HepG2 (cell line): ENCODE data around the gene AXIN2. TPM values are rescaled to one million over a fixed set of nuclear protein-coding genes. Genes with fewer than 3 reads are reported as not detected.

ENCODE experiments used
- HOMEZ ChIP-seq: IDR thresholded peaks from 2 replicates; pipeline ENCODE4 v1.6.1; 2016; ENCODE audit warnings: low read depth
- SAP130 ChIP-seq: IDR thresholded peaks from 2 replicates; pipeline ENCODE4 v1.6.1; 2016; ENCODE audit warnings: low read depth
- SRY ChIP-seq: sonication (generic); formaldehyde crosslinking; IDR thresholded peaks from 2 replicates; pipeline ENCODE4 v1.8.0; 2022; ENCODE audit warnings: mild to moderate bottlenecking, missing genetic modification reagents
- SSRP1 ChIP-seq: IDR thresholded peaks from 2 replicates; pipeline ENCODE4 v1.6.1; 2016; ENCODE audit warnings: control low read depth
- ZBTB40 ChIP-seq, 2 experiments: fragments of 450-650 bp in 1 of 2; sonication (generic) in 1 of 2; formaldehyde crosslinking in 1 of 2; IDR thresholded peaks; 2 replicates each; pipeline versions ENCODE4 v1.6.1 to v1.8.0; 2016 to 2022; ENCODE audit warnings: antibody characterized with exemption in 1 of 2, mild to moderate bottlenecking in 1 of 2, missing genetic modification reagents in 1 of 2
- ZMAT3 ChIP-seq: sonication (generic); formaldehyde crosslinking; conservative IDR thresholded peaks from 2 replicates; pipeline ENCODE4 v1.7.0; 2021; ENCODE audit warnings: missing genetic modification reagents
- ZMAT5 ChIP-seq: sonication (generic); formaldehyde crosslinking; IDR thresholded peaks from 2 replicates; pipeline ENCODE4 v1.5.0; 2020; ENCODE audit warnings: mild to moderate bottlenecking, low read depth, missing genetic modification reagents, borderline replicate concordance
- ZNF207 ChIP-seq: fragments of 450-650 bp; IDR thresholded peaks from 2 replicates; pipeline ENCODE4 v1.6.1; 2016; ENCODE audit warnings: antibody characterized with exemption, borderline replicate concordance
- ZNF383 ChIP-seq: sonication (generic); formaldehyde crosslinking; IDR thresholded peaks from 2 replicates; pipeline ENCODE4 v1.4.0; 2020; ENCODE audit warnings: missing genetic modification reagents, mild to moderate bottlenecking, borderline replicate concordance
- ZNF570 ChIP-seq: sonication (generic); formaldehyde crosslinking; IDR thresholded peaks from 2 replicates; pipeline ENCODE4 v1.4.0; 2020; ENCODE audit warnings: mild to moderate bottlenecking, missing genetic modification reagents, borderline replicate concordance
- ZNF597 ChIP-seq: sonication (generic); formaldehyde crosslinking; IDR thresholded peaks from 2 replicates; pipeline ENCODE4 v1.5.0; 2020; ENCODE audit warnings: missing genetic modification reagents
- ZNF768 ChIP-seq: sonication (generic); formaldehyde crosslinking; IDR thresholded peaks from 2 replicates; pipeline ENCODE4 v1.4.0; 2020; ENCODE audit warnings: missing genetic modification reagents
- ZSCAN12 ChIP-seq: sonication (generic); formaldehyde crosslinking; IDR thresholded peaks from 2 replicates; pipeline ENCODE4 v1.9.0; 2021; ENCODE audit warnings: mild to moderate bottlenecking, missing genetic modification reagents
- polyA plus RNA-seq, 8 experiments: library from polyadenylated mRNA; depleted of rRNA in 3 of 8; stranded (reverse) in 7 of 8; unstranded in 1 of 8; fragments of >200 nt; fragmentation: Illumina TruSeq in 4 of 8; extraction: Trizol in 4 of 8; gene quantifications; 2 replicates each; pipeline versions ENCODE4 v1.2.1 to v1.2.3, GENCODE V29; 2011 to 2016; ENCODE audit warnings: low read depth in 4 of 8, missing spikeins in 1 of 8, mixed read lengths in 1 of 8; ENCODE audit not compliant: insufficient read depth in 1 of 8
- total RNA-seq, 5 experiments: library from RNA; depleted of rRNA; stranded (reverse); fragments of >200 nt; fragmentation: Illumina TruSeq; extraction: Trizol; gene quantifications; 2 replicates each; pipeline ENCODE4 v1.2.3, GENCODE V29; 2016; ENCODE audit warnings: low read depth in 1 of 5
- TF ChIP-seq, protein P1 (sequence below): sonication (generic); formaldehyde crosslinking; IDR thresholded peaks from 2 replicates; pipeline ENCODE4 v1.5.1; 2020; ENCODE audit warnings: mild to moderate bottlenecking, missing genetic modification reagents, borderline replicate concordance

AXIN2 gene
- total and polyA plus RNA-seq, 2 of the 13 experiments (the other 11 are each of a cell fraction or from before 2014, with no cell fraction given) = 58.6 to 63.4 TPM

DNA sequence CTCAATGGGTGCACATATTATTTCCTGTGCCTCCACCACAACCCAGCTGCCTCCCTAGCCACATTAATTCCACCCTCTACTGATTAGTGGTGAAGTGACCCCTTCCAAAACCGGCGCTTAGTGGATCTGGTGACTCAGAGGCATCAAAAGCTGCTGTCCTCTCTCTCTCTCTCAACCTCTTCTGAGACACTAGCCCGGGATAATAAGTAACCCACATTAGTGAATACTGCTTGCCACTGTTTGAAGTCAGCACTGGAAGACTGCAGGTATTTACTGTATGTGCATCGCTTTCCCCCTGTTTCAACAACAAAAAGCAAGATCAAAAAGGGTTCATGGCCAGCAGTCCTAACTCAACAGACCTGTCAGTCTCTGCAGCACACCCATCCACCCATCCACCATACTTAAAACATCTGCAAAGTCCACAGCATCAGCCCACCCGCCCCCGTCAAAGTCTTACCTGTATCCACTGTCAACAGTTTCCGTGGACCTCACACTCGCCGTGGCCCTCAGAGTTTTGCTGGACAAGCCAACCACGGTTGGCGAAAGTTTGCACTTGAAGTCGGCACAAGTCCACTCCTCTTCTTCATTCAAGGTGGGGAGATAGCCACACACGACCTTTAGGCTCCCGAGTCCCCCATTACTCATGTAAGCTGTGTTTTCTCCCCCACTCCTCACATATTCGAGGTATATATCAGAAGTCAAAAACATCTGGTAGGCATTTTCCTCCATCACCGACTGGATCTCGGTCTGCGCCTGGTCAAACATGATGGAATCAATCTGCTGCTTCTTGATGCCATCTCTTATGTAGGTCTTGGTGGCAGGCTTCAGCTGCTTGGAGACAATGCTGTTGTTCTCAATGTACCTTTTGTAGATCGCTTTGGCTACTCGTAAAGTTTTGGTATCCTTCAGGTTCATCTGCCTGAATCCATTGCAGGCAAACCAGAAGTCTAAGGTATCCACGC lies 3.8 kb downstream of the AXIN2 start (continued):
- TF ChIP-seq ZMAT5 (CRISPR knock-in tag) (no peak), SRY (CRISPR knock-in tag) (peak; percentile 53; the same call in 1 of the 2 replicates), ZMAT3 (CRISPR knock-in tag) (peak; percentile 97), ZBTB40 (IDR thresholded peaks at IDR 0.05) (no peak), ZBTB40 (CRISPR knock-in tag; IDR thresholded peaks at IDR 0.05) (peak; percentile 73), ZSCAN12 (CRISPR knock-in tag) (no peak), ZNF383 (CRISPR knock-in tag) (no peak), ZNF570 (CRISPR knock-in tag) (no peak), ZNF207 (no peak), SAP130 (CRISPR knock-in tag) (peak; percentile 99), ZNF597 (CRISPR knock-in tag) (no peak), ZNF768 (CRISPR knock-in tag) (no peak), SSRP1 (CRISPR knock-in tag) (no peak), HOMEZ (CRISPR knock-in tag) (peak; percentile 75; the same call in 1 of the 2 replicates)
- TF ChIP-seq, protein P1, sequence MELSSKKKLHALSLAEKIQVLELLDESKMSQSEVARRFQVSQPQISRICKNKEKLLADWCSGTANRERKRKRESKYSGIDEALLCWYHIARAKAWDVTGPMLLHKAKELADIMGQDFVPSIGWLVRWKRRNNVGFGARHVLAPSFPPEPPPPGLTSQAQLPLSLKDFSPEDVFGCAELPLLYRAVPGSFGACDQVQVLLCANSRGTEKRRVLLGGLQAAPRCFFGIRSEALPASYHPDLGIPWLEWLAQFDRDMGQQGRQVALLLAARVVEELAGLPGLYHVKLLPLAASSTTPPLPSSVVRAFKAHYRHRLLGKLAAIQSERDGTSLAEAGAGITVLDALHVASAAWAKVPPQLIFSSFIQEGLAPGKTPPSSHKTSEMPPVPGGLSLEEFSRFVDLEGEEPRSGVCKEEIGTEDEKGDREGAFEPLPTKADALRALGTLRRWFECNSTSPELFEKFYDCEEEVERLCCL = 0 out of 2 replicates have a peak, but pooled peaks have one; percentile 63
